PC-9 (cell line): ENCODE data around the gene ADORA2B.

Experiments
- EZH2 ChIP-seq: fragments of 200-600 bp; sonication (generic); IDR thresholded peaks from 2 replicates; pipeline ENCODE4 v1.8.0; 2017; ENCODE audit warnings: antibody characterized with exemption, low read depth
- TF ChIP-seq, protein P1 (sequence below): fragments of 200-600 bp; sonication (generic); conservative IDR thresholded peaks from 2 replicates; pipeline ENCODE4 v1.6.1; 2017; ENCODE audit warnings: mixed run types, antibody characterized with exemption, mild to moderate bottlenecking, moderate library complexity

DNA sequence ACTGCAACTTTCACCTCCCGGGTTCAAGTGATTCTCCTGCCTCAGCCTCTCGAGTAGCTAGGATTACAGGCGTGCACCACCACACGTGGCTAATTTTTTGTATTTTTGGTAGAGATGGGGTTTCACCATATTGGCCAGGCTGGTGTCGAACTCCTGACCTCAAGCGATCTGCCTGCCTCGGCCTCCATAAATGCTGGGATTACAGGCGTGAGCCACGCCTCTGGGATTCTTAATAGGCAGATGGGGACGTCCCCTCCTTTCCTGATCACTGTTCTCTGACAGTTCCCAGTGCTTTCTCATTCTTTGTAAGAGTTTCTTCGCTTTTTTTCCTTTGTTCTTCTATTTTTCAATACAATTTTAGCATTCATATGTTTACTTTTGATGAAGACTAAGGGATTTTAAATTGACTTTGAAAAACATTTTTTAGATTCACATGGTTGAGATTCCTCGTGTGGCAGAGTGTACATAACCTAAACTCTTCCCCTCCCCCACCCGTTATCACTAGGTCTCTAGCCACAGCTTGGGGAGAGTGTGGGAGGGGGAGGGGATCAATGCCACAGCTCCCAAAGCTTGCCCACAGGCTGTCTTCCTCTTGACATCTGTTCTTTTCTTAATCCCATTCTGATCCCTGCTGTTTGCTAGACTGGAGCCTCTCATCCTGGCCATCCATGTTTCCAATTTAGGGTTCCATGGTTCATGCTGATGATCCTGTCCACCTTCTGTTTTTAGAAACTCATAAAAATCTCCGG, 11.0 kb downstream of the ADORA2B start:
- TF ChIP-seq, protein P1, sequence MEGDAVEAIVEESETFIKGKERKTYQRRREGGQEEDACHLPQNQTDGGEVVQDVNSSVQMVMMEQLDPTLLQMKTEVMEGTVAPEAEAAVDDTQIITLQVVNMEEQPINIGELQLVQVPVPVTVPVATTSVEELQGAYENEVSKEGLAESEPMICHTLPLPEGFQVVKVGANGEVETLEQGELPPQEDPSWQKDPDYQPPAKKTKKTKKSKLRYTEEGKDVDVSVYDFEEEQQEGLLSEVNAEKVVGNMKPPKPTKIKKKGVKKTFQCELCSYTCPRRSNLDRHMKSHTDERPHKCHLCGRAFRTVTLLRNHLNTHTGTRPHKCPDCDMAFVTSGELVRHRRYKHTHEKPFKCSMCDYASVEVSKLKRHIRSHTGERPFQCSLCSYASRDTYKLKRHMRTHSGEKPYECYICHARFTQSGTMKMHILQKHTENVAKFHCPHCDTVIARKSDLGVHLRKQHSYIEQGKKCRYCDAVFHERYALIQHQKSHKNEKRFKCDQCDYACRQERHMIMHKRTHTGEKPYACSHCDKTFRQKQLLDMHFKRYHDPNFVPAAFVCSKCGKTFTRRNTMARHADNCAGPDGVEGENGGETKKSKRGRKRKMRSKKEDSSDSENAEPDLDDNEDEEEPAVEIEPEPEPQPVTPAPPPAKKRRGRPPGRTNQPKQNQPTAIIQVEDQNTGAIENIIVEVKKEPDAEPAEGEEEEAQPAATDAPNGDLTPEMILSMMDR = no peak
- TF ChIP-seq EZH2 = no peak
